NCI-H774 (cell line): ENCODE data around the gene NRARP.
"Not testable (repeated sequence)": the region's sequence is repeated elsewhere in the genome, so short reads cannot be mapped to it uniquely, and the experiment has no call there.

Experiments used
- DNase-seq: peaks from one replicate; lab custom pipeline; 2025; lab: John Stamatoyannopoulos, UW

Gene NRARP, protein sequence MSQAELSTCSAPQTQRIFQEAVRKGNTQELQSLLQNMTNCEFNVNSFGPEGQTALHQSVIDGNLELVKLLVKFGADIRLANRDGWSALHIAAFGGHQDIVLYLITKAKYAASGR

DNA sequence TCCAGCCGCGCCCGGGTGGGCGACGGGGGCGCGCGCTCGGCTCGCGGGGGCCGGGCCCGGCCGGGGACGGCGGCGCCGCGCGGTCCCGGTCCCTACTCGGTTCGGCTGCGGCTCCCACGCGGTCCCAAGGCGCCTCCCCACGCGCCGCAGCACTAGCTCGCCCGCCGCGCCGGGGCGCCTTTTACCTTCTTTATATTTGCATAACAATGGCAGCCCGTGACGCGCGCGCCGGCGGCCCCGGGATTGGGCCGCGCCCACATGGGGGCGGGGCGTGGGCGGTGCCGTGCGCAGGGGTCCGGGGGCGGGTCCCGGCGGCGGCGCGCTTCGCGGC is at the start of gene NRARP:
TSS of gene NRARP (minus strand) at position 154 of the 331 bp plus-strand sequence. CDS start 343 bp downstream, outside the sequence.
- peak; percentile 89 for DNase-seq

- no peak for DNase-seq
Measured at GRCh38 chr9:137350696-137351584, 48.9 kb upstream of the NRARP start.

GRCh38 chr9:137349471-137350033 is 47.5 kb upstream of the NRARP start:
- DNase-seq: no peak

- no peak for DNase-seq
Measured at GRCh38 chr9:137348769-137349470, 46.8 kb upstream of the NRARP start.

DNA sequence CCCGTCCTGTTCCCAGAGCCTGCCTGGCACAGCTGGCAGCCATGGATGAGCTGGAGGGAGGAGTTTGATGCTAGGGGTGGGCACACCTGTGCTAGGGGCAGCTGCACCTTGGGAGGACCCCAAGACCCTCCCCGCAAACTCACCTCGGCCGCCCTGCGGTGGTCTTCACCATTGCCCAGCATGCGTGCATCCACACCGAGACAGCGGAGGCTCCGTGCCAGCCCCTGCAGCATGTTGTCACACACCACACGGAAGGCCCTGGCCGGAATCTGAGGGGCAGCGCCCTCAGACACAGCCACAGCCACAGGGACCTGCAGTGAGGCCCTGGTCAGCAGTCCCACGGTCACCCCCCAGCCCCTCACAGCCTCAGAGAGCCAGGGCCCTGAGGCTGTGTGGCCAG is 45.9 kb upstream of the NRARP start:
- DNase-seq: no peak

DNA sequence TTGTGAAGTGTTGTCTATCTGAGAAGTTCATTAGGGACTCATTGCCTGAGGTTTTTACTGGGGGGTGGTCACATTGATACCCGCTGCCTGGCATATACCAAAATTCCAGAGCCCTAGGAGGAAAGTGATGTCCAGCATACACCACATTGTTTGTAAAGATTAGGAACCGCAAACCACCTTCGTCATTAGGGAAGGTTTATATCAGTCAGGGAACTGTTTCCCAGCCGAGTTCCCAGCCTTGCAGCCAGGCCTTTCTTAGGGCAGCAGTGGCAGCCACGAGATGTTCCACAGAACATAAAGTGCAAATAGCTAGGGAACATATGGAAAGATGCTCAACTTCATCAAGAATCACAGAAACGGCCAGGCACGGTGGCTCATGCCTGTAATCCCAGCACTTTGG is 40.4 kb upstream of the NRARP start:
- DNase-seq: no peak

GRCh38 chr9:137341227-137341626 is 39.2 kb upstream of the NRARP start:
- no peak for DNase-seq

GRCh38 chr9:137339908-137340462 is 37.9 kb upstream of the NRARP start:
- DNase-seq: not testable (repeated sequence)

DNA sequence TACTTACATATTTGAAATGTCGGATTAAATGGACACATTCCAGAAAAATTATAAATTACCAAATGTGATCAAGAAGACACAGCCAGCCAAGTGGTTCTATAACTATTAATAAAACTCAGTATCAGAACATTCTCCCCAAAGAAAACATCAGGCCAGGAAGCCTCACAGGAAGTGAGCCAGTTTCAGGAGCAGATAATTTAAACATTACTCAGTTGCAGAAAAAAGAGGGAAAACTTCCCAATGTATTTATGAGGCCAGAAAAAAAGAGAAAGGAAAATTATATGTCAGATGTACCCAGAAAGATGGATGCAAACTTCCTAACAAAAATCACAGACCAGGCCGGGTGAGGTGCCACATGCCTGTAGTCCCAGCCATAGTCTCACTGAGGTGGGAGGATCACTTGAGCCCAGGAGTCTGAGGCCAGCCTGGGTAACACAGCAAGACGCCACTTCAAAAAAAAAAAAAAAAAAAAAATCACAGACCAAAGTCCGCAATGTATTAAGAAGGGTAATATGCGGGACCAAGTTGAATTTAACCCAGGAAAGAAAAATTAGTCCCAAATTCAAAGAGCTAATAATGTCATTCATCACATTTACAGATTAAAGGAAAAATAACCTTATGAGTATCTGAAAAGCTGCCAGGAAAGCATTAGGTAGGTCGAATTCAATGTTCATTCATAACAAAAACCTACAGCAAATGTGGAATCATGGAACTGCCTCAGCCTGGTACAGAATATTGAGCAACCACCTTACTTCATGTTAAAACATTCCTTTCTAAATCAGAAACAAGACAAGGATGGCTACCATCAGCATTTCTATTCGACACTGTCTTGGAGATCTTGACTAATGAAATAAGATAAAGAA is 37.2 kb upstream of the NRARP start:
- DNase-seq: no peak

GRCh38 chr9:137336735-137337134 is 34.7 kb upstream of the NRARP start:
- no peak for DNase-seq

DNA sequence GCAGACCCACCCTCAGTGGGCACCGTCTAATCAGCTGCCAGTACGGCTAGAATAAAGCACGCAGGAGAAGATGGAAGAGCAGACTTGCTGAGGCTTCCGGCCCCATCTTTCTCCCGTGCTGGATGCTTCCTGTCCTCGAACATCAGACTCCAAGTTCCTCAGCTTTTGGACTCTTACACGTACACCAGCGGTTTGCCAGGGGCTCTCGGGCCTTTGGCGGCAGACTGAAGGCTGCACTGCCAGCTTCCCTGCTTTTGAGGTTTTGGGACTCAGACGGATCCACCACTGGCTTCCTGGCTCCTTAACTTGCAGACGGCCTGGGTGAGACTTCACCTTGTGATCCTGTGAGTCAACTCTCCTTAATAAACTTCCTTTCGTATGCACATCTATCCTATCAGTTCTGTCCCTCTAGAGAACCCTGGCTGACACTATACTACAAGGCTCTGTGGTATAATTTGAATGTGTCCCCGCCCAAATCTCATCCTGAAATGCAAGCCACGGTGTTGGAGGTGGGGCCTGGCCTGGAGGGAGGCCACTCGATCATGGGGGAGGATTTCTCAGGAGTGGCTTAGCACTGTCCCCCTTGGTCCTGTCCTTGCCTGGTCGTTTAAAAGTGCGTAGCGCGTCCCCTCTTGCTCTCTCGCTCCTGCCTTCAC is 31.1 kb upstream of the NRARP start:
- DNase-seq: no peak

DNA sequence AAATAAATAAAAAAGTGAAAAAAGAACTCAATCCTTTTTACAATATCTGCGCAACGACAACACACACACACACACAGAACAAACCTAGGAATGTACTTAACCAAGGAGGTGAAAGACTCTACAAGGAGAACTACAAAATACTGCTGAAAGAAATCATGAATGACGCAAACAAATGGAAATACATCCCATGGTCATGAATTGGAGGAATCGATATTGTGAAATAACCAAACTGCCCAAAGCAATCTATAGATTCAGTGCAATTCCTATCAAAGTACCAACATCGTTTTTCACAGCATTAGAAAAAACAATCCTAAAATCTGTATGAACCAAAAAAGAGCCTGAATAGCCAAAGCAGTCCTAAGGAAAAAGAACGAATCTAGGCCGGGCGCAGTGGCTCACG is 29.9 kb upstream of the NRARP start:
- DNase-seq: no peak

- DNase-seq: no peak
Measured at GRCh38 chr9:137330689-137331088, 28.6 kb upstream of the NRARP start.

DNA sequence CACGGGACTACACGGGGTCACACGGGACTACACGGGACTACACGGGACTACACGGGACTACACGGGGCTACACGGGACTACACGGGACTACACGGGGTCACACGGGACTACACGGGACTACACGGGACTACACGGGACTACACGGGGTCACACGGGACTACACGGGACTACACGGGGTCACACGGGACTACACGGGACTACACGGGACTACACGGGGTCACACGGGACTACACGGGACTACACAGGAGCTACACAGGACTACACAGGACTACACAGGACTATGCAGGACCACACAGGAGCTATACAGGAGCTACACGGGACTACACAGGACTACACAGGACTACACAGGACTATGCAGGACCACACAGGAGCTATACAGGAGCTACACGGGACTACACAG is 27.5 kb upstream of the NRARP start:
- DNase-seq: not testable (repeated sequence)

DNA sequence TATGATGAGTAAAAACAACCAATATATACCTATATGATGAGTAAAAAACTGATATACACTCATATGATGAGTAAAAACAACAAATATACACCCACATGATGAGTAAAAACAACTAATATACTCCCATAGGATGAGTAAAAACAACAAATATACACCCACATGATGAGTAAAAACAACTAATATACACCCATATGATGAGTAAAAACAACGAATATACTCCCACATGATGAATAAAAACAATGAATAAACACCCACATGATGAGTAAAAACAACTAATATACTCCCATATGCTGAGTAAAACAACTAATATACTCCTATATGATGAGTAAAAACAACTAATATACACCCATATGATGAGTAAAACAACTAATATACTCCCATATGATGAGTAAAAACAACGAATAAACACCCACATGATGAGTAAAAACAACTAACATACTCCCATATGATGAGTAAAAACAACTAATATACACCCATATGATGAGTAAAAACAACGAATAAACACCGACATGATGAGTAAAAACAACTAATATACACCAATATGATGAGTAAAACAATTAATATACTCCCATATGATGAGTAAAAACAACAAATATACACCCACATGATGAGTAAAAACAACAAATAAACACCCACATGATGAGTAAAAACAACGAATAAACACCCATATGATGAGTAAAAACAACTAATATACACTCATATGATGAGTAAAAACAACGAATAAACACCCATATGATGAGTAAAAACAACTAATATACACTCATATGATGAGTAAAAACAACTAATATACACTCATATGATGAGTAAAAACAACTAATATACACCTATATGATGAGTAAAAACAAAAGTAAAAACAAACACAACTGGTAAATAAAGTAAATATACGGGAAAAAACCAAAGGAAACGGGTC is 25.8 kb upstream of the NRARP start:
- DNase-seq: not testable (repeated sequence)

DNA sequence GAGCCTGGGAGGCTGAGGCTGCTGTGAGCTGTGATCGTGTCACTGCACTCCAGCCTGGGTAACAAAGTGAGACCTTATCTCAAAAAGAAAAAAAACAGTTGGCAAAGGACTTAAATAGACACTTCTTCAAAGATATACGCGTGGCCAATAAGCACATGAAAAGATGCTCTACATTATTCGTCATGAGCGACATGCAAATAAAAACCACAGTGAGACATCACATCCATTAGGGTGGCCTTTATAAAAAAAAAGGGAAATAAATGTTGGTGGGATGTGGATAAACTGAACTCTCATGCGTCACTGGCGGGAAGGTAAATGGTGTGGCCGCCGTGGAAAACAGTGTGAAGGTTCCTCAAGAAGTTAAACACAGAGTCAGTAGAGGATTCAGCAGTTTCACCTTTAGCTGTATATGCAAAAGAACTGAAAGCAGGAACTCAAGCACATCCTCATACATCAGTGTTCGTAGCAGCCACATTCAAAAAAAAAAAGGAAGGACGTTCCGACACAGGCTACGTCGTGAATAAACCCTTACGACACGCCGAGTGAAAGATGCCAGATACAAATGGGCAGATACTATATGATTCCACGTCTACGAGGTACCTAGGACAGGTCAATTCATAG is 24.5 kb upstream of the NRARP start:
- DNase-seq: no peak

GRCh38 chr9:137325799-137326198 is 23.7 kb upstream of the NRARP start:
- no peak for DNase-seq

GRCh38 chr9:137325124-137325523 is 23.1 kb upstream of the NRARP start:
- DNase-seq: no peak

DNA sequence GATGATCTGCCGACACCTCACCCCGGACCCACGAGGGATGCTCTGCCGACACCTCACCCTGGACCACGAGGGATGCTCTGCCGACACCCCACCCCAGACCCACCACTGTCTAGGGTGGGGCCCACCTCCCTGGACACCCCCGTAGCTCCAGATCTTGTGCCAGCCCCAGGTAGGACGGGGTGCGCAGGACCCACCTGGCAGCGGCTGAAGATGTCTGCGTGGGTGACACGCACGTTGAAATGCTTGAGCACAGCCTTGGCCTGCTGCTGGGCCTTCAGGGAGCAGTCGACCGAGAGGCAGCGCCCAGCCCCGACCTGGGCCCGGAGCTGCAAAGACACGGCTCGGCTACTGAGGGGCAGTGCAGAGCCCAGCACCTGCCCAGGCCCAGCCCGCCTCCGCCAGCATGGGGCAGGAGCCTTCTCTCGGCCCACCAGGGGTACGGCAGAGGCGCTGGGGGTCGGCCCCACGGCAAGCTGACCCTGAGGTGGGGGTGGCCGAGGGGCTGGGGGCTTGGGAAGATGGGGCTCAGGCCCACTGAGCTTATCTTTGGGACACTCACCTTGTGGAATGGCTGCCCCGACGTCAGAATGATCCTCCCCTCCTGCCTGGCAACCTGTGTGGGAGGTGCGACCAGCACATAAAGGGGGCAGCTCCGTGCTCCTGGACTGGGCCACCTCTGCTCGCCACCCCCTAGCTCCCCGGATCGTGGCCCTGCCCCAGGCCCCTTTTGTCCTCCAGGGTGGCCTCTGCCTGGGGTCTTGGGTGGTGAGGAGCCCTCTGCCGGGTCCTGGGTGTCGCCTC is 21.7 kb upstream of the NRARP start:
- DNase-seq: no peak
